HG03135 (cell line): ENCODE results near the gene RNF123.

Experiments used
- ATAC-seq: cut with Tn5 transposase; IDR thresholded peaks from one replicate; pipeline ENCODE4 v1.9.1; 2021; ENCODE audit warnings: mild to moderate bottlenecking, moderate library complexity; ENCODE audit not compliant: unreplicated experiment

RNF123 gene

DNA sequence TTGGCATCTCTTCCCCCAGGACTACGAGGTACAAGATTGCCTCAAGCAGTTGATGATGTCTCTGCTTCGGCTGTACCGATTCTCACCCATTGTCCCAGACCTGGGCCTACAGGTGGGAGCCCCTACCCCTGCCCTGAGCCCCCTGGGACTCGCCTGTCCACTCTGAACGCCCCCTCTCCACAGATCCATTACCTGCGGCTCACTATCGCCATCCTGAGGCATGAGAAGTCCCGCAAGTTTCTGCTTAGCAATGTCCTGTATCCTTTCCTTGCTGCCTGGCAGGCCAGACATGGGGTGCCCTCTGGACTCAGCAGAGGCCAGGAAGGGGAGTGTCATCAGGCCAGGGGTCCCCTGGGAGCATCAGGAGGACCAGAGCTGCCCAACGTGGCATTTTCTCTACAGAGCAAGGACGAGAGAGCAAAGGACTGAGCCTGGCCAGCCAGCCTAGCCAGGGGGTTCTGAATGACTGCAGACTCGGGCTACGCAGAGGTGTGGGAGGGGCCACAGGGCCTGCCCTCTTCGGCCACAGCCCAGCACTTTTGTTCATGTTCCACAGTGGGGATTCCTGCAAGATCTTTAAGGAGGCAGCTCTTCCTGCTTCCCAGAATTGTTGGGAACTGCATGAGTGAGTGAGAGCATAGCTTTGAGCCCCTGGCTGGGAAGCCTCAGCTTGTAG, 11.2 kb downstream of the RNF123 start:
- ATAC-seq = no peak

DNA sequence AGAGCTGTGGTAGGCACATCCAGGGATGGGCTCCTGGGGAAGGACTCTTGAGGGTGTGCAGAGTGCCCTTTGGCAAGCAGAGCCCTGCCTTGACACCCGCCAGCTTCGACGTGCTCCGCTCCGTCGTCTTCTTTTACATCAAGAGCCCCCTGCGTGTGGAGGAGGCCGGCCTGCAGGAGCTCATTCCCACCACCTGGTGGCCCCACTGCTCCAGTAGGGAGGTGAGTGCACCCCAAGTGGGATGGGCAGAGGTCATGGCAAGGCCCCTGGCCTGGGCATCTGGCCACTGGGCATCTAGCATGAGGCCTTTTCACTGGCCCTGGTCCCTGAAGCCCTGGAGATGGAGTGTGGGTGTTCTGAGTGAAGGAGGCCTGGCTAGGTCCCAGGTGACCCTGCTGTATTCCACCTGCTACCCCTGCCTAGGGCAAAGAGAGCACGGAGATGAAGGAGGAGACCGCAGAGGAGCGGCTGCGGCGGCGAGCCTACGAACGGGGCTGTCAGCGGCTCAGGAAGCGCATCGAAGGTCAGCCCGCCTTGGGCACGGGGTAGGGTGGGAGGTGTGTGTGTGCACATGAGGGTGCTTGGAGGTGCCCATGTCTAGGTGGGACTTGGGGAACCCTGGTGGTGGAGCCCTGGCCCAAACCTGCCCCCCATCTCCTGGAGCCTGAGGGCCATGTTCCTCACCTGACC, 12.2 kb downstream of the RNF123 start:
- ATAC-seq = no peak

DNA sequence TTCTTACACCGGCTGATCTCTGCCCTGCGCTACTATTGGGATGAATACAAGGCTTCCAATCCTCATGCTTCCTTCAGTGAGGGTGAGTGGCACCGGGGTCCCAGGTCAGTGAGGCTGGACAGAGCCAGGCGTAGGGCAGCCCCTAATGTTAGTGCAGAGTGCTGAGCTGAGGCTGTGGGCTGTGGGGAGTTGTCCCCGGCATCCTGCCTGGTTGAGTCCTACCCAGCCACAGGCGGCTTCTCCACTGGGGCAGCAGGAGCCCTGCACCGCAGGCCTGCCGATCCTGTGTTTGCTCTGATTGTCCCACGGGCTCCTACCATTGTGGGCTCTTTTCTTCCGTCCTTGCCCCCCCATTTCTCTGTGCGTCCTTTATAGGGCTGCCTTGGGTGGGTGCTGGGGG, 13.3 kb downstream of the RNF123 start:
- ATAC-seq = no peak

DNA sequence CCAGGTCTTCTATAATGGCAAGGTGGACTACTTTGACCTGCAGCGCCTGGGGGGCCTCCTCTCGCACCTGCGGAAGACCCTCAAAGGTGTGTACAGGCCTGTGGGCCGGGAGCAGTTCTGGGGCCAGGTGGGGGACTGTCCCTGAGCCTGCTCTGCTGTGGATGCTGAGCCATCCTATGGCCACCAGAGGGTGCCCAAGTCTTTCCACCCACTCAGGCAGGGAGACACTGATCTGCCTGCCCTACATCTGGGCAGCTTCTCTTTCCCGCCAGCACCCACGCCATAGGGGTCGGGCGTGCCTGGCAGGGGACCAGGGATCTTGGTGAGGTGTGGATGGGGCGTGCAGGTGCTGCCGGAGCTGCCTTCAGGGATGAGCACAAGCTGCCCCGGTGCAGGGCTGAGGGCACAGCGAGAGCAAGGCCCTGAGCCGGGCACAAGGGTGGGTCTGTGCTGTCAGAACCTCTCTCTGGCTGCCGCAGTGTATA, 14.1 kb downstream of the RNF123 start:
- ATAC-seq = no peak

DNA sequence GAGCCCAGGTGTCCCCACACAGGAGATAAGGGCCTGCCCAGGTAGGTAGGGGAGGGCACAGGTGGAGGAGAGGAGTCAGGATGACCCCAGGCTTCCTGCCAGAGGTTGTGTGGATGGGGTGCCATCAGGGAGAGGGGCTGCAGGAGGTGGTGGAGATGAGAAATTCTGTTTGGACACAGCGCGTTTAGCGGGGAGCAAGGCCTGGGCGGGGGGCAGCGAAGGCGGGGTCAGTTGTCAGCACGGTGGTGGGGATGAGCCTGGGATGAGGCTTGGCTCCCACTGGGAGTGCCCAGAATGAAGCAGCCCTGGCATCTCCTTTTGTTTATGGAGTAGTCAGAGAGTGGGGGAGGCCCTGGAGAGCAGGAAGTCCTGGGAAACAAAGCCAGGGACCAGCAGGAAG, 14.6 kb downstream of the RNF123 start:
- no peak for ATAC-seq

DNA sequence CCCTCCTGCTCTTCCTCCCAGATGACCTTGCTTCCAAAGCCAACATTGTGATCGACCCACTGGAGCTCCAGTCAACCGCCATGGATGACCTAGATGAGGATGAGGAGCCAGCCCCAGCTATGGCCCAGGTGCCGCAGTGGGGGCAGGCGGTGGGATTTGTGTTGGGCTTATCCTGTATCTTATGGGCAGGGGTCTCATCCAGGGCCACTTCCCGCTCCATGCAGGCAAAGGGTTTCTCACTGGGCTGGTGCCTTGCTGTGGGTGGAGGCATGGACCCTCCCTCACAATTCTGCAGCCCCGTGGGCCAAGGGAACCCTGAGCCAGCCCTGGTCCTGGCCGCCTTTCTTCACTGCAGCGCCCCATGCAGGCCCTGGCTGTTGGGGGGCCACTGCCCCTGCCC, 15.3 kb downstream of the RNF123 start:
- no peak for ATAC-seq

DNA sequence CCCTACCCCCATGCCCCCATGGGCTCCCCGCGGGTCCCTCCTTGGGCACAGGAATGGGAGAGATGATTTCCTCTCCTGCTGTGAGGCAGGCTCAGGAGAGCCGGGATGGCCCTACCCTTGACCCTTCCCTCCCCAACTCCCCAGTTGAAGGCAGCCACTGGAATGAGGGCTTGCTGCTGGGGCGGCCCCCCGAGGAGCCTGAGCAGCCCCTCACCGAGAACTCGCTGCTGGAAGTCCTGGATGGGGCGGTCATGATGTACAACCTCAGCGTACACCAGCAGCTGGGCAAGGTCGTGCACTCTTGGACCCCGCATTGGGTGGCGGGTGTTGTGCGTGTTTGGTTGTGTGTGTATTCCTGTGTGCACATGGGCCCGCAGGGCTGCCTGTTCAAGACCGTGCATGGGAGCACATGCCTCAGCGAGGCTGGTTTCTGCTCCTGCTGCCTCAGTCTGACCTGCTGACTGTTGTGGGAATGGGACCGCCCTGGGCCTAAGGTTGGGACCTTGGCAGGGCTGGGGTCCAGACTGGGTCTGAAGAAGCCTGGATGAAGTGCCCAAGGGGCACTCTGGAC, 16.1 kb downstream of the RNF123 start:
- no peak for ATAC-seq

DNA sequence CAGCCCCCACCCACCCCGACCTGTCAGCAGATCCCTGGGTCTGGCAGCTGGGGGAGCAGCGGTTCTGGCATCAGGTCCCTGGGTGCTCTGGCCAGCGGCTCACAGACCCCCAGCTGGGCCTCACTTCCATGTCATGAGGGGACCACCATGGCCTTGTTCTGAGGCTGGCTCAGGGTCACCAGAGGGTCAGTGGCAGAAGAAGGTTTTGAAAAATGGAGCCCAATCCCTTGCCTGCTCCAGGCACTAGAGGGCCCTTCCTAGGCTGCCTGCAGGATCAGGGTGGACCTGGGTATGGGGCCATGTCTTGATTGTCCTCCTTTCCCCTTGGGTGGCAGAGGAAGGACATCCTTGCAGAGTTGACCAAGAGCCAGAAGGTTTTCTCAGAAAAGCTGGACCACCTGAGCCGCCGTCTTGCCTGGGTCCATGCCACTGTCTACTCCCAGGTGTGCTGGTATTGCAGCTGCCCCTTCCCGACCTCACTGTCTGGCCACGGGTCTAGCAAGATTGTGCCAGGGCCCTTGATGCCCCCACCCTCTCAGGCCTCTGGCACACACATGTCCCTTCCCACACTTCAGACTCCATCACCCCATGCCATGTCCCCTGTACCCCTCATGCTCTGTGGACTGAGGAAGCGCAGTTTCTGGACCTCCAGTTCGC, 17.2 kb downstream of the RNF123 start:
- ATAC-seq = no peak

DNA sequence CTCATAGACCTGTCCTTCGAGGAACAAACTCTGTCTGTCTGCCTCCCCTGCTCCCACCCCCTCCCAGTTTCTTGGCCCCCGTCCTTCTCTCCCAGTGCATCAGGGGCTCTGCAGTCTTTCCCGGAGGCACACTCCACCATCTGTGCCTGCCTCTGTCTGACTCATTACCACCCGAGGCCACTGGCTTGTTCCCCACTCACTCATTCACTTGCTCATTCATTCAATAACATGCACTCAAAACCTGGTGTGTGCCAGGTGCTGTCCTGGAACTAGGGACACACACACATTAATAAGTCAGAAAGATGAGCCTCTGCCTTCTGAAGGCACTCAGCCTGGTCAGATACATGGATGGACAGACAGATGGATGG, 17.7 kb downstream of the RNF123 start:
- no peak for ATAC-seq

DNA sequence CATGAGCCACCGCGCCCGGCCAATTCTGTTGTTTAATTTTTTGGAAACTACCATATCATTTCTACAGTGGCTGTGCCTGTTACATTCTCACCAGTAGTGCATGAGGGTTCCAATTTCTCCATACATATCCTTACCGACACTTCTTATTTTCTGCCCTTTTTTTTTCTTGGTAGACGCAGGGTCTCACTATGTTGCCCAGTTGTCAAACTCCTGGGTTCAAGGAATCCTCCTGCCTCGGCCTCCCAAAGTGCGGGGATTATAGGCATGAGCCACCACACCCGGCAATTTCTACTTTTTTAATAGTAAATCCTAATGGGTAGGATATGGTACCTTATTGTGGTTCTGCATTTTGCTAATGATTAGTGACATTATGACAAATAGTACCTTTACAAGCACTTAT, 20.5 kb downstream of the RNF123 start:
- no peak for ATAC-seq

DNA sequence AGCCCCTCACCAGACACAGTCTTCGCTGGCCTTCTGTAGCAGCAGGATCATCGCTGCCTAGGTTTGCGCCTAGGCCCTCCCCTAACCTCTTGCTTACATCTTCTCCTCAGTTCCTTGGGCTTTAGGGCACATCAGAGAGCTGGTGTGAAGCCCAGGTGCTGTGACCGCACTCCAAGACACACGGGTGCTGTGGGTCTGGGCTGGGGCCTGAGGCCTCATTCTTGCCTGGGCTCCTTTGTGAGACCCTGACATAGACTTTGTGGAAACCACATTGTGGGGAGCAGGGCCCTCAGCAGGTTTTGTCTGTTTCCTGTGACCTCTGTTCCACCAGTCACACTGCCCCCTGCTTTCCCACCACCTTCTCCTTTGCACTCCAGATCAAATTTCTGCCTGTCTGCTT, 22.1 kb downstream of the RNF123 start:
- no peak for ATAC-seq

DNA sequence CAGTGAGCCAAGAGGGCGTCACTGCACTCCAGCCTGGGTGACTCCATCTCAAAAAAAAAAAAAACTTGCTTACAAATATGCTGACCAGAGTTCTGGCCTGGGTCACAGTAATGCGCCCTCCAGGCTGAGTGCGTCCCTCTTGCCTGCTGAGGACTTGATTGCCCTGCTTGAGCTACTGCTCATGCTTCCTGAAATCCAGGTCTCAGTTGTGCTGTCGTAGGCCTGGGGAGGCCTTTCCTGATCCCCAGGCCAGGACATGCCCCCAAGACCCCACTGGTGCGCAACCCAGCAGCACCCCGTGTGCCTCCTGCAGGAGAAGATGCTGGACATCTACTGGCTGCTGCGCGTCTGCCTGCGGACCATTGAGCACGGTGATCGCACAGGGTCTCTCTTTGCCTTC, 22.8 kb downstream of the RNF123 start:
- ATAC-seq = no peak

DNA sequence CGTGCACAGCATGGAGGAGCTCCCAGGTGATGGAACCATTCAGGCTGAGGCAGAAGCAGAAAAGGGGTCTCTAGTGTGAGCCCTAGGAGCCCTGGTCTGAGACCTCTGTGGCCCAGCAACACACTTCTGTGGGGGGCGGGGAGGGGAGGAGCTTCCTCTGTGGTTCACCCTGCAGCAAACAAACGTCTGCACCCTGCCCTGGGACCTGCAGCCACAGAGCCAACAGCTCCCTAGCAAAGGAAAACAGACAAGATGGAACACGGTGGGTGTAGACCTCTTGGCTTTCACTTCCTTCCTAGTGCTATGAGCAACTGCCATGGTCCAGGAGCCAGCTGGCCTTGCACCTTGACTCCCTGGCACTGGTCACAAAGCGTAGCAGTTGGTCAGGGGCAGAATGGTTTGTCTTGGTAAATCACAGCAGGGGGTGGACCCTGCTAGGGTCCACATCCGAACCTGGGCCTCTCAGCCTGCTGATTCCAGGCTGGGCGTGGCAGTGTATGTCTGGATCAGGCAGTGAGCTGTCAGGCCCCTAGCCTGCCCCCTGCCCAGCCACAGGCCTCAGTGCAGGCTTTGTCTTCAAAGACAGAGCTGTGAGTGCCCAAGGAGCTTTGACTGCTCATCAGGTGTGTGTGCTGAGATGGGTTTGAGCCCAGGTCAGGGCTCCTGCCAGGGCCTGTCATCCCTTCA, 23.4 kb downstream of the RNF123 start:
- no peak for ATAC-seq

DNA sequence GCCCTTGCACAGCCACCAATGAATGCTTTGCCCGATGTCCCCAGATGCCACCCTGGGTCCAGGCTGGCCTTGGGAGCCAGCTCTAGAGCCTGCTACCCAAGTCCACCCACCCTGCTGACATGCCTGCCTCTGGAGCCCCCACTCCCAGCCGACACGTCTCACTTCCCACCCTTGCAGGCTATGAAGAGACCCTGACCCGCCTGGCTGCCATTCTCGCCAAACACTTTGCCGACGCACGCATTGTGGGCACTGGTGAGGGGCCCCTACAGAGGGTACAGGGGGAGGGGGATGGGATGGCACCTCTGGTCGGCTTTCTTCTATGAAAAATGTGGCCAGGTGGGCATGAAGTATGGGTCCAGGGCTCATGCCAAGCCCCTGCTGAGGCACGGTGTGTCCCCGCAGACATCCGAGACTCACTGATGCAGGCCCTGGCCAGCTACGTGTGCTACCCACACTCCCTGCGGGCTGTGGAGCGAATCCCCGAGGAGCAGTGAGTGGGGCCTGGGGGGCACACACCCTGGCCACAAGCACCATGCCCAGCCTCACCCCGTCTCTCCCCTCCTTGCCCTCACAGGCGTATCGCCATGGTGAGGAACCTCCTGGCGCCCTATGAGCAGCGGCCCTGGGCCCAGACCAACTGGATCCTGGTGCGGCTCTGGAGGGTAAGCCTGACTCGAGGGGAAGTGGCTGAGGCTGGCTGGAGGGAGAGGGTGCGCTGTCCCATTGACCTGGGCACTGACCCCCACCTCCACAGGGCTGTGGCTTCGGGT, 24.2 kb downstream of the RNF123 start:
- ATAC-seq = no peak

DNA sequence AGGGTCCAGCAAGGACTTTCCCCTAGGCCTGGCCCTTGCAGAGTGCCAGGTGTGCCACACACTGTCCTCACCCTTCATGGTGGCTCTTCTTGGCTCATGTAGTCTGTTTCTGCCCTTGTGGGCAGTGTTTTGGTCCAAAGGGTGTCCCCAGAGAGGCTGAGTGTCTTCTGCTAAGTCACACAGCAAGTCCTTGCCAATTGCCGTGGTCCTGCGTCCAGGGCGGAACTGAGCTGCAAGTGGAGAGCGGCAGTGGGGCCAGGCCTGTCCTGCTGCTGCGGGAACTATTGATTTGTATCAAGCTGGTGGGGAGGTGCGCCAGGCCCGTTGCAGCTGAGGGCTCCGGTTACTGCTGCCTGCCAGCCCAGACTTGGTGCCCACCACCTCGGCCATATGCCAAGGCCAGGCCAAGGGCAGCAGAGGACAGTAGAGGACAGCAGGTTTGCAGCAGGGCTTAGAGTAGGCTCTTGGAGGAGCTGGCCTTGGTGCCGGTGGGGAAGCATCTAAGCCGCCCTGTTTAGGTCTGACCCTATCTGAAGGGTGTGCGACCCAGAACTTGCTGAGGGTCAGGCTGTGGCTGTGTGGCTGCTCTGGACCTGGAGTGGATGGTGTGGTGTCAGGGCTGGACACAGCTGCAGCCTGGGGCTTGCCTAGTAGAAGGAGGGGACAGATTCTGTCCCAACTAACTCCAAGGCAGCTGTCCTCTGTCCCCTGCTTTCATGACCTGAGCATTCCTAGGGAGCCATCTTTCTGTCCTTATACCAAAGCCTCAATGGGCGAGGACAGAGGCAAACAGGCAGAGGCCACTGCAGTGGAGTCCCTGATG, 25.6 kb downstream of the RNF123 start:
- ATAC-seq = no peak

DNA sequence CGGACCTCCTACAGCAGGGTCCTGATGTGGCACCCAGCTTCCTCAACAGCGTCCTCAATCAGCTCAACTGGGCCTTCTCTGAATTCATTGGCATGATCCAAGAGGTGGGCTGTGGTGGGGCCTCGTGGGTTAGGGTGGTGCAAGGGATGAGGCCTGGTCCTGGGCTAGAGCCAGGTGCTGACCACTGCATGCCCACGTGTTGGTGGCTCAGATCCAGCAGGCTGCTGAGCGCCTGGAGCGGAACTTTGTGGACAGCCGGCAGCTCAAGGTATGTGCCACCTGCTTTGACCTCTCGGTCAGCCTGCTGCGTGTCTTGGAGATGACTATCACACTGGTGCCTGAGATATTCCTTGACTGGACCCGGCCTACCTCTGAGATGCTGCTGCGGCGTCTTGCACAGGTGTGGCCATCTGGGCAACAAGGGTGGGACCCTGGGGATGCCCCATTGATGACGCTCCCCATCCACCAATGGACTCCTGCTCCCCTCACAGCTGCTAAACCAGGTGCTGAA, 26.3 kb downstream of the RNF123 start:
- ATAC-seq = no peak

DNA sequence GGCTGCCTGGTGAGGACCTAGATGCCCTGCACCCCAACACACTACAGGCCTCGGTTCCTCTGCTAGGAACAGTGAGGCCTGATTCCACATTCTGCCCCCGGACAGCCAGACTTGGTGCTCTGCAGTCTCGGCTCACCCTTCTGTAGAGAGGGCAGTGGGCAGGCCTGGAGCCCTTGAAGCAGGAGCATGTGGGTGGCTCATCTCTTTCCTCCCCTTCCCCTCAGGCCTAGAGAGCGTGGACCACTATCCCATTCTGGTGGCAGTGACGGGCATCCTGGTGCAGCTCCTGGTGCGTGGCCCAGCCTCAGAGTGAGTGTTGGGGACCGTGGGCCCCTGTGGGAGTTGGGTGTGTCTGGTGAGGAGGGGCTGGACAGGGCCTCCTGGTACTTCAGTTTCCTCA, 26.8 kb downstream of the RNF123 start:
- ATAC-seq = no peak

DNA sequence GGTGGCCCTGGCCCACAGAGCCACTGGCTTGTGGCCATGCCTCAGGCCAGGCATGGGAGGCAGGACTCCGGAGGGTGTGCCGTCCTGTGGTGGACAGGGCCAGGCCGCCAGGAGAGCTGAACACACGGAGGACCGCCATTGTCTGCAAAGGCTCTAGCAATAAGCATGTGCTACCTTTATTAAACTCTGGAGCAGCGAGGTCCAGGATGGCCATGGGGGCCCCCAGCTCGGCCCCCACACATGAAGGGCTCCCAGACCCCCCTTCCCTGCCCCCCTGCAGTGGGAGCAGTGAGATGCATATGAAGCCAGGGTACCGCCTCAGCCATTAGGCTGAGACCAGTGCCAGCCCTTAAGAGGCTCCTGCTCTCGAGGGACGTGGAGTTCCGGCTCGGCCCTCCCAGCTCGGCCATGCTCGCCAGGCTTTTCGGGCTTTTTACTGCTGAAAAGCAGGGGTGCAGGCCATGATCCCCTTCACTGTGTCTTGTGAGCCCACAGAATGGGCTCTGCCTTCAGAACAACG, 27.4 kb downstream of the RNF123 start:
- ATAC-seq = no peak

DNA sequence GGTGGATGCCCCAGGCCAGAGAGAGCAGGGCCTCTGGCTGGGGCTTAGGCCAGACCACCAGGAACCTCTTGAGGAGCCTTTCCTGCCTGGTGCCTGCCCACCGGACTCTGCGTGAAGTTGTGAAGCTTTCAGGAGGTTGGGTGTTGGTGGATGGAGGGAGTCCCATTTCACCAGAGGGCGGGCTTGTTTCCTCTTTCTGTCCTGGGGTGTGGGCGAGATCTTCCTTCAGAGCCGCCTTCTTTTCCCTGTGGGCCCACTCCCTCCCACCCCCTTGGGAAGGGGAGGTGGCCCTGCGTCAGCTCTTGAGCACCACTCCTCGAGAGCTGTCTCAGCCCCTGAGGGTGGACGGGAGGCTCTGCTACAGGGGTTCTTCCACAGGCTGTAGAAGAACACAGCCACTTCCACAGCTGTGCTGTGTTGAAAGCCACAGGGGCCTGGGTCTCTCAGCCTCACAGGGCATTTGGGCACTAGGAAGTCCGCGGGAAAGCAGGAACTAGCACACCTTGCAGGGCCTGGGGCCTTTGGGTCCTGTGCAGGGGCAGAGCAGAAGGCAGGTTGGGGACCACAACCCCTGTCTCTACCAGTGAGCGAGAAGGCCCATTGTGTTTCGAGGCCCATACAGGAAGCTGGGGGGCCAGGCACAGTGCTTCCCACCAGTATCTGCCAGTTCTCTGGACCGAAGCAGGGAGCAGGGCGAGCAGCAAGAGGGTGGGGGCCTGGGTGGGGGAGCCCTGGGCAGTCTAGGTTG, 28.0 kb downstream of the RNF123 start:
- ATAC-seq = no peak
